Activated naive CD4-positive, alpha-beta T cell treated with anti-CD3 and anti-CD28 coated beads, Interleukin-2, amount 50 U/mL, for 72 hours (primary cell): Measurements from ENCODE around the gene CASP8AP2. TPM values are rescaled to one million over a fixed set of nuclear protein-coding genes. Genes with fewer than 3 reads are reported as not detected.
"Not testable (repeated sequence)": the region's sequence is repeated elsewhere in the genome, so short reads cannot be mapped to it uniquely, and the experiment has no call there.

Experiments used
- ATAC-seq, 2 donors: fragments of 150-1000 bp; cut with Tn5 transposase; 2 replicates each; pipeline ENCODE4 v1.10.0; 2021; ENCODE audit warnings: mild to moderate bottlenecking in 2 of 2, moderate library complexity in 2 of 2
- DNase-seq, 2 donors: peaks; one replicate each; pipeline ENCODE4 v3.0.0; 2021 to 2022; ENCODE audit warnings: low spot score in 2 of 2
- H3K27ac Mint-ChIP-seq, 2 donors: one replicate each; pipeline ENCODE4 v1.8.0; 2022; ENCODE audit warnings: mild to moderate bottlenecking in 2 of 2, mixed read lengths in 2 of 2
- H3K36me3 Mint-ChIP-seq, 2 donors: one replicate each; pipeline ENCODE4 v1.8.0; 2022; ENCODE audit warnings: mixed read lengths in 2 of 2
- H3K9me3 Mint-ChIP-seq, 2 donors: one replicate each; pipeline ENCODE4 v1.8.0; 2022; ENCODE audit warnings: mixed read lengths in 2 of 2
- total RNA-seq, 2 donors: library from RNA; stranded (reverse); gene quantifications; one replicate each; pipeline ENCODE4 v1.2.3, GENCODE V29; 2022

The CASP8AP2 gene
- total RNA-seq, 2 donors from 2014 or later, result 33.7 to 37.5 TPM

DNA sequence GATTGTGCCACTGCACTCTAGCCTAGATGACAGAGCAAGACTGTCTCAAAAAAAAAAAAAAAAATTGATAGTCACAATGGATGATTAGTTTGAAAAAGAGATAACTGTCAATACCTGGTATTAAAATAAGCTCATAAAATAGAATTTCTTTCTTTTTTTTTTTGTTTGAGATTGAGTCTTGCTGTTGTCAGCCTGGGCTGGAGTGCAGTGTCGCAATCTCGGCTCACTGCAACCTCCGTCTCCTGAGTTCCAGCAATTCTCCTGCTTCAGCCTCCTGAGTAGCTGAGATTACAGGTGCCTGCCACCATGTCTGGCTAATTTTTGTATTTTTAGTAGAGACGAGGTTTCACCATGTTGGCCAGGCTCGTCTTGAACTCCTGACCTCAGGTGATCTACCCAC lies 17.8 kb downstream of the CASP8AP2 start:
- H3K9me3 Mint-ChIP-seq, H3K36me3 Mint-ChIP-seq, ATAC-seq, DNase-seq: not testable (repeated sequence)
- H3K27ac Mint-ChIP-seq, result peak overlapping the region in 1 of 2 donors; percentile 9

DNA sequence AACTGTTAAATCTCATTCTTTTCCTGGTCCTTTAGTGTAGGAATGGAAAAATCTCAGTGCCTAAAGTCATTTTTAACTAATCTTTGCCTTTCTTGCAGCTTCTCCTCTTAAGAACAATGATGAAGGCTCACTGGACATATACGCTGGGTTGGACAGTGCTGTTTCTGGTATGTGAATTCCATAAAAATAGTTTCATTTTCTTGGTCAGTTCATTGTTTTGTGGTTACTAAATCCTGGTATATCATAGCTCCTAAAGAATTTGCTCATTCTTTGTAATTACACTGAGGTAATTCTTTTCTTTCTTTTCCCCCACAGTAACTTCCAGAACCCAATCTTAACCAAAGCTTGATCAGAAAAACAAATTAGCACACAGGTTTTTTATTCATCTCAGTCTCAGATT lies 23.4 kb downstream of the CASP8AP2 start:
- Mint-ChIP-seq H3K27ac (peak overlapping the region in 1 of 2 donors; percentile 5), H3K36me3 (peaks cover 12 to 33% of the 10 kb centered on the region in 2 donors), H3K9me3 (no peaks in the 10 kb centered on the region)
- DNase-seq (no peak), ATAC-seq (no peak)

DNA sequence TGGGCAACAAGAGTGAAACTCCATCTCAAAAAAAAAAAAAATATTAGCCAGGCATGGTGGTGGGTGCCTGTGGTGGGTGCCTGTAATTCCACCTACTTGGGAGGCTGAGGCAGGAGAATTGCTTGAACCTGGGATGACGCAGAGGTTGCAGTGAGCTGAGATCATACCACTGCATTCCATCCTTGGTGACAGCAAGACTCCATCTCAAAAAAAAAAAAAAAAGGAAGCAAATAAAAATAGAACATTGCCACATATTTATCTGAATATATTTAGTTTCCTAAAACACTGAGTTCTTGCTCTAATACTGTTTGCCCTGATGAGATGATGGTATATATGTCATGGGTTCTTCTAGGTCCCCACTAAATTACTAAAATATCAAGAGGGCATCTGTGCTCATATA lies 28.4 kb downstream of the CASP8AP2 start:
- no peak for ATAC-seq
- Mint-ChIP-seq H3K36me3 (peaks cover 34 to 57% of the 10 kb centered on the region in 2 donors), H3K9me3 (peaks cover 10 to 11% of the 10 kb centered on the region in 2 donors)

DNA sequence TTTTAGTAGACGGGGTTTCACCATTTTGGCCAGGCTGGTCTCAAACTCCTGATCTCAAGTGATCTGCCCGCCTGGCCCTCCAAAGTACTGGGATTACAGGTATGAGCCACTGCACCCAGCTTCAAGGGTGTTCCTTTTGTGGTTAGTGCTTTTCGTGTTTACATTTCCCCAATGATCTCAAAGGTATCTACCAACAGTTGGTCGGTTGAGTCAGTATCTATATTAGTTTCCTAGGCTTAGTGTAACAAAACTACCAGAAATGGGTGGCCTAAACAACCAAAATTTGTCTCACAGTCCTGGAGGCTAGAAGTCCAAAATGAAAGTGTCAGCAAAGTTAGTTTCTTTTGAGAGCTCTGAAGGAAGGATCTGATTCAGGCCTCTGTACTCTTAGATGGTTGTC lies 30.1 kb downstream of the CASP8AP2 start:
- Mint-ChIP-seq H3K27ac (peak overlapping the region in 1 of 2 donors; percentile 76), H3K36me3 (peaks cover 35 to 64% of the 10 kb centered on the region in 2 donors), H3K9me3 (peaks cover 10 to 11% of the 10 kb centered on the region in 2 donors)
- DNase-seq (peak in 1 of 2 donors; percentile 6), ATAC-seq (peak; percentile 51 to 97)

More for the DNA sequence above, 28.4 kb downstream of the CASP8AP2 start:
- DNase-seq, result no peak
- H3K27ac Mint-ChIP-seq, result no peak overlapping the region

DNA sequence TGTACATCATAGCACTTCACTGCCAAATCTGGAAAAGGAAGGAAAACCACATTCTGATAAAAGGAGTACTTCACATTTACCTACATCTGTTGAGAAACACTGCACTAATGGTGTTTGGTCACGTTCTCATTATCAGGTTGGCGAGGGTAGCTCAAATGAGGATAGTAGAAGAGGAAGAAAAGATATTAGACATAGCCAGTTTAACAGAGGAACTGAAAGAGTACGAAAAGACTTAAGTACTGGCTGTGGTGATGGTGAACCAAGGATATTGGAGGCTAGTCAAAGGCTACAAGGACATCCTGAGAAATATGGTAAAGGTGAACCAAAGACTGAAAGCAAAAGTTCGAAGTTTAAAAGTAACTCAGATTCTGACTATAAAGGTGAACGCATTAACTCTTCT lies 32.6 kb downstream of the CASP8AP2 start:
- Mint-ChIP-seq H3K9me3 (peaks cover 11 to 14% of the 10 kb centered on the region in 2 donors), H3K36me3 (peaks cover 49 to 68% of the 10 kb centered on the region in 2 donors), H3K27ac (no peak overlapping the region)
- ATAC-seq (no peak), DNase-seq (no peak)

DNA sequence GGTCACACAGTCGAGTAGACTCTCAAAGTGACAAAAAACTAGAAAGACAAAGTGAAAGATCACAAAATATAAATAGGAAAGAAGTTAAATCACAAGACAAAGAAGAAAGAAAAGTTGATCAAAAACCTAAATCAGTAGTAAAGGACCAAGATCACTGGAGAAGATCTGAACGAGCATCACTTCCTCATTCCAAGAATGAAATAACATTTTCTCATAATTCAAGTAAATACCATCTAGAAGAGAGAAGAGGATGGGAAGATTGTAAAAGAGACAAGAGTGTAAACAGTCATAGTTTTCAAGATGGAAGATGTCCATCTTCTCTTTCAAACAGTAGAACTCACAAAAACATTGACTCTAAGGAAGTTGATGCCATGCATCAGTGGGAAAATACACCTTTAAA lies 33.0 kb downstream of the CASP8AP2 start:
- Mint-ChIP-seq H3K27ac (peak overlapping the region in 1 of 2 donors; percentile 88), H3K9me3 (peaks cover 11 to 14% of the 10 kb centered on the region in 2 donors), H3K36me3 (peaks cover 53 to 72% of the 10 kb centered on the region in 2 donors)
- no peak for ATAC-seq
- no peak for DNase-seq

DNA sequence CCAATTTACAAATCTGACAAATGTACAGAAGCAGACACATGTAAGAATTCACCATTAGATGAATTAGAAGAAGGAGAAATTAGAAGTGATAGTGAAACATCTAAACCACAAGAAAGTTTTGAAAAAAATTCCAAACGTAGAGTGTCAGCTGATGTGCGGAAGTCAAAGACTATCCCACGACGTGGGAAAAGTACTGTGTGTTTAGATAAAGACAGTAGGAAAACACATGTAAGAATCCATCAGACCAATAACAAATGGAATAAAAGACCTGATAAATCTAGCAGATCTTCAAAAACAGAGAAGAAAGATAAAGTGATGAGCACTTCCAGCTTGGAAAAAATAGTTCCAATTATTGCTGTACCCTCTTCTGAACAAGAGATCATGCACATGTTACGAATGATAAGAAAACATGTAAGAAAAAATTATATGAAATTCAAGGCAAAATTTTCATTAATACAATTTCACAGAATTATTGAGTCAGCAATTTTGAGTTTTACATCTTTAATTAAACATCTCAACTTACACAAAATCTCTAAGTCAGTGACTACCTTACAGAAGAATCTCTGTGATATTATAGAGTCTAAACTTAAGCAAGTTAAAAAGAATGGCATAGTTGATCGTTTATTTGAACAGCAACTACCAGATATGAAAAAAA lies 36.5 kb downstream of the CASP8AP2 start:
- DNase-seq, result no peak
- ATAC-seq, result no peak
- Mint-ChIP-seq H3K36me3 (peaks cover 52 to 70% of the 10 kb centered on the region in 2 donors), H3K9me3 (peaks cover 11 to 14% of the 10 kb centered on the region in 2 donors), H3K27ac (no peak overlapping the region)

DNA sequence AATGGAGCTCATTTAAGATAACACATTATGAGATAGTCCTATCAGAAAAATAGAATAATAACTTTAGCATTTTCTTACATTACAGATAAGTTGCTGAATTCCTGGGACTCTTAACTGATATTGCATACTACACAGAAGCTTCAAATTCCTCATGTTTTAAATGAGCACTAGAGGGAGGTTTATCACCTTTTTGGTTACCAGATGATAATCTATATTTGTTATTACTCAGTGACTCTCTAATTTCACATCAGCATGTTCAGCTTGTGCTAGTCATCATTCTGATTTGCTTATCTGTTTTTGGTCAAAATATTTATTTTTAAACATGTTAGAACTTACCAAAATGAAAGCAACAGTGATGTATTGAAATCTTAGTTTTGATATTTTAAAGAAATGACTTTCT lies 44.0 kb downstream of the CASP8AP2 start:
- Mint-ChIP-seq H3K9me3 (no peaks in the 10 kb centered on the region), H3K27ac (no peak overlapping the region), H3K36me3 (peaks cover 1 to 3% of the 10 kb centered on the region in 2 donors)
- ATAC-seq (no peak), DNase-seq (no peak)

DNA sequence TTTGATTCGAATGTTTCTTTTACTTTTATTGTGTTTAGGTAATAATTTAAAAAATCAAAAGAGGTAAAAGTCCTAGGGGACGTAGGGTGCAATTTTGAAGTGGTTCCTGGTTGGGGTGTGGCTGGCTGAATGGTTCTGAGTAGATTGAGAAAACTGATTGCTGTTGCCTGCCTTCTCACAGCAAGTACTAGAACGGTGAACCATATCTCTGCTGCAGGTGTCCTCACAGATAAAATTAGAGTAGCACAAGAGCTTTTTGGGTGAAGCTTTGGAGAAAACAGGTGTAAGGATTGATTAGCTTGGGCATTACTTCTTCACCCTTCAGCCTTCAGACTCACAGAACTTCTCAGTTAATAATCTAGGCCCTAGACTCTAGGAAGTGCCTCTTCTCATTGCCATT lies 44.8 kb downstream of the CASP8AP2 start:
- H3K36me3 Mint-ChIP-seq, result no peaks in the 10 kb centered on the region
- ATAC-seq (no peak), DNase-seq (no peak)
- H3K27ac Mint-ChIP-seq, result peak overlapping the region in 1 of 2 donors; percentile 6
- no peaks in the 10 kb centered on the region for H3K9me3 Mint-ChIP-seq

DNA sequence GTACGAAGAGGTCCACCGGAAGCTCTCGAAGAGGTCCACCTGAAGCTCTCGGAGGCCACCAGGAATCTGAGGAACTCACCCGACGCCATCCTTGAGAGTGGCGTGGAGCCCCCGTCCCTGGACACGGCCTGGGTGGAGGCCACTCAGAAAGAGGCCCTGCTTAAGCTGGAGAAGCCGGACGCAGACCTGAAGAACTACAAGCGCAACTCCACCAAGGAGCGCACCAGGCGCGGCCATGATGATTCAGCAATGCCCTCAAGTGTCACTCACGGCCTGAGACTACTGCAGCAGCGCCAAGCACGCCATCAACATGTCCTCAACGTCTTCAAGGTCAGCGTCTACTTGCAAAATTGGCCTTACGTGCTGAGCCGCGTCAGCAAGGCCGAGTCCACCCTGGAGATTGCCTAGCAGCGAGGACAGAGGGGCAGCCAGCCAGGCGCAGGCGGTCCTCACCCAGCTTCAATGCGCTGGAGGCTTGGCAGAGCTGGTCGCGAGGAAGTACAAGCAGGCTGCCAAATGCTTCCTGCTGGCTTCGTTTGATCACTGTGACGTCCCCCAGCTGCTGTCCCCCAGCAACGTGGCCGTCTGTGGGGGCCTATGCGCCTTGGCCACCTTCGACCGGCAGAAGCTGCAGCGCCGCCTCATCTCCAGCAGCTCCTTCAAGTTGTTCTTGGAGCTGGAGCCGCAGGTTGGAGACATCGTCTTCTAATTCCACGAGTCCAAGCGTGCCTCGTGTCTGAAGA lies 56.9 kb downstream of the CASP8AP2 start:
- H3K36me3 Mint-ChIP-seq, result no peaks in the 10 kb centered on the region

DNA sequence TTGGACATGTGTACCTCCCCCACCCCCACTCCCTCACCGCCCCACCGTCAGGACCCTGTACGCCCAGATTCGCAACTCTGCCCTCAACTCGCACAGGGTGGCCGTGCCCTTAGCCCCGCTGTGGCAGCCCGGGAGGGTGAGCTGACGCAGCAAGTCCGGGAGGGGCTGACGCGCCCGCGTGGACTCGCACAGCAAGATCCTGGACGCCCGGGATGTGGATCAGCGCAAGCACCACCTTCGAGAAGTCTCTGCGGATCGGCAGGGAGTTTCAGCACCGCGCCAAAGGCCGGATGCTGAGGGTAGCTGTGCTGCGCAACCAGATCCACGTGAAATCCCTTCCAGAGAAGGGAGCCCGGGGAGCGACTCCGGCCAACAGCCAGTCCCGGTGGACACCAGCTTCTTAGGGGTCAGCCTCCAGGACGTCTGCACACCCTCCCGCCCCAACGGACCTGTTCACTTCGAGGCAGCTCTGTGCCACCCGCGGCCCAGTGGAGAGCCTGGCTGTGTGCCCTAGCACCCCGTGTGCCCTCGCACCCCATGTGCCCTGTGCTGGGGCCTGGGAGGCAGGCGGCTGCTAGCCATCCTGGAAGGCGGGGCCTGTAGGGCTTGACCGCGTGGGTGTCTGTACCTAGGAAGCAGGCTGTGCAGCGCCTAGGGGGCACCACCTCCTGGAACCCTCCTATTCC lies 57.9 kb downstream of the CASP8AP2 start:
- Mint-ChIP-seq H3K9me3 (no peaks in the 10 kb centered on the region), H3K27ac (no peak overlapping the region), H3K36me3 (no peaks in the 10 kb centered on the region)
- DNase-seq (no peak), ATAC-seq (peak; percentile 29 to 47)

More for the DNA sequence above, 56.9 kb downstream of the CASP8AP2 start:
- H3K27ac Mint-ChIP-seq, result no peak overlapping the region
- no peak for ATAC-seq
- no peaks in the 10 kb centered on the region for H3K9me3 Mint-ChIP-seq
- no peak for DNase-seq

DNA sequence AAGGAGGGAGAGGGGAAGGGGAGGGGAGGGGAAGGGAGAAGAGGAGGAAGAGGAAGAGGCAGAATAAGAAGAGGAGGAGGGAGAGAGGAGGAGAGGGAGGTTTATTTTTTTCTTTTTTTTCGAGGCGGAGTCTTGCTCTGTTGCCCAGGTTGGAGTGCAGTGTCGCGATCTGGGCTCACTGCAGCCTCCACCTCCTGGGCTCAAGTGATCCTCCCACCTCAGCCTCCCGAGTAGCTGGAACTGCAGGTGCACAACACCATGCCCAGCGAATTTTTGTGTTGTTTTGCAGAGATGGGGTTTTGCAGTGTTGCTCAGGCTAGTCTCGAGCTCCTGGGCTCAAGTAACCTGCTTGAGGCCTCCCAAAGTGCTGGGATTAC lies 58.4 kb downstream of the CASP8AP2 start:
- H3K9me3 Mint-ChIP-seq, result no peaks in the 10 kb centered on the region
- DNase-seq (no peak), ATAC-seq (no peak)
- no peaks in the 10 kb centered on the region for H3K36me3 Mint-ChIP-seq
- no peak overlapping the region for H3K27ac Mint-ChIP-seq

DNA sequence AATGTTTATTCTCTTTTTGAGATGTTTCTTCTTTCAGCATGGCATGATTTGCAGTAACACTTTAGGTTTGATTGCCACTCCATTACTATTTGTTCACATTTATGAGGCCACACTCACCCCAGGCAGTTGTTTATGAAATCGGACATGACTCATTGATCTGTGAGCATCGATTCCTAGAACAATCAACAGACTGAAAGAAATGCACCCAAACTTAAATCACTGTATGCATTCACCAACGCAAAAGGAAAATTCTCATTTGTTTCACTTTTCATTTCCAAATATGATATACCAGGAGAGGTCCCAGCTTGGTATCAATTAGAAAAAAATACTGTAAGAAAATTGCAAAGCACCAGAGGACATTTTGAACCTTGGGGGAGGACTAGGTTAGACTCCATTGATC lies 59.2 kb downstream of the CASP8AP2 start:
- DNase-seq (no peak), ATAC-seq (peak in 1 of 2 donors; percentile 66)
- no peaks in the 10 kb centered on the region for H3K9me3 Mint-ChIP-seq
- H3K27ac Mint-ChIP-seq, result no peak overlapping the region
- peaks cover 0 to 2% of the 10 kb centered on the region in 2 donors for H3K36me3 Mint-ChIP-seq

DNA sequence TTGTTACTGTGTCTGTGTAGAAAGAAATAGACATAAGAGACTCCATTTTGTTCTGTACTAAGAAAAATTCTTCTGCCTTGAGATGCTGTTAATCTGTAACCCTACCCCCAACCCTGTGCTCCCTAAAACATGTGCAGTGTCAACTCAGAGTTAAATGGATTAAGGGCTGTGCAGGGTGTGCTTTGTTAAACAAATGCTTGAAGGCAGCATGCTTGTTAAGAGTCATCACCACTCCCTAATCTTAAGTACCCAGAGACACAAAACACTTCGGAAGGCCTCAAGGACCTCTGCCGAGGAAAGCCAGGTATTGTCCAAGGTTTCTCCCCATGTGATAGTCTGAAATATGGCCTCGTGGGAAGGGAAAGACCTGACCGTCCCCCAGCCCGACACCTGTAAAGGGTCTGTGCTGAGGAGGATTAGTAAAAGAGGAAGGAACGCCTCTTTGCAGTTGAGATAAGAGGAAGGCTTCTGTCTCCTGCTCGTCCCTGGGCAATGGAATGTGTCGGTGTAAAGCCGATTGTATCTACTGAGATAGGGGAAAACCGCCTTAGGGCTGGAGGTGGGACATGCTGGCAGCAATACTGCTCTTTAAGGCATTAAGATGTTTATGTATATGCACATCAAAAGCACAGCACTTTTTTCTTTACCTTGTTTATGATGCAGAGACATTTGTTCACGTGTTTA lies 61.3 kb downstream of the CASP8AP2 start:
- not testable (repeated sequence) for H3K27ac Mint-ChIP-seq, DNase-seq, H3K9me3 Mint-ChIP-seq, H3K36me3 Mint-ChIP-seq, ATAC-seq

DNA sequence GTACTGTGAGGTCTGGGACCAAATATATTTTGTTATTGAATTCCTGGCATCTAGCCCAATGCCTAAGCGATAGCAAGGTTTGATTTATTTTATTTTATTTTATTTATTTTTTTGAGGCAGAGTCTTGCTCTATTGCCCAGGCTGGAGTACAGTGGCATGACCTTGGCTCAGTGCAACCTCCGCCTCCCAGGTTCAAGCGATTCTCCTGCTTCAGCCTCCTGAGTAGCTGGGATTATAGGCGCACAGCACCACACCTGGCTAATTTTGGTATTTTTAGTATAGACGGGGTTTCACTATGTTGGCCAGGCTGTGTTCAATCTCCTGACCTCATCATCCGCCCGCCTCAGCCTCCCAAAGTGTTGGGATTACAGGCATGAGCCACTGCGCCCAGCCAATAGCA lies 62.9 kb downstream of the CASP8AP2 start:
- H3K36me3 Mint-ChIP-seq, DNase-seq, H3K9me3 Mint-ChIP-seq, H3K27ac Mint-ChIP-seq, ATAC-seq: not testable (repeated sequence)

DNA sequence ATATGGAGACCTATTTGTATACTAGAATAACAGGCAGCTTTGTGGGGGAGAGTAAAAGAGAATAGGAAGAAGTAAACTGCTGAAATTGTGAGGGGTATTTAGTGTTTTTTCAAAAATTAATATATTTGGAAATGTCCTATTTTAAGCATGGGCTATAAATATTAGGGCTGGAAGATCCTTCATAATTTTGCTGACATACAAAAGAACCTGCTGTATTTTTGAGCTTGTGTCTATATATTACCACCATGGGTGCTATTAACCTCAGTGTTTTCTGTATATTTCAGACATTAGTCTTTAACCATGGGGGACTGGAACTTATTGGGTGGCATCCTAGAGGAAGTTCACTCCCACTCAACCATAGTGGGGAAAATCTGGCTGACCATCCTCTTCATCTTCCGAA lies 64.5 kb downstream of the CASP8AP2 start, which contains the start of gene GJA10:
GJA10 (plus strand) TSS at position 301 of the 400 bp plus-strand sequence; CDS start at position 301, 0 bp downstream.
- H3K9me3 Mint-ChIP-seq, result no peaks in the 10 kb centered on the region
- H3K36me3 Mint-ChIP-seq, result peaks cover 0 to 4% of the 10 kb centered on the region in 2 donors
- no peak within 1 kb of the TSS for H3K27ac Mint-ChIP-seq
- ATAC-seq (no peak), DNase-seq (no peak)
